Lower lobe of right lung (tissue), 2 donors: ENCODE data around the gene SHISA7. TPM values are rescaled to one million over a fixed set of nuclear protein-coding genes. Genes with fewer than 3 reads are reported as not detected.

Source experiments
- ATAC-seq, 2 donors: fragments of 200-7000 bp; cut with Tn5 transposase; one replicate each; pipeline ENCODE4 v1.9.1; 2020 to 2022; ENCODE audit warnings: mild to moderate bottlenecking in 2 of 2, moderate library complexity in 2 of 2
- DNase-seq: peaks from one replicate; pipeline ENCODE4 v3.0.0-alpha.2; 2020
- H3K27ac ChIP-seq: fragments of 200-600 bp; one replicate; pipeline ENCODE4 v1.8.0; 2022
- H3K27me3 ChIP-seq: fragments of 200-600 bp; one replicate; pipeline ENCODE4 v1.8.0; 2022; ENCODE audit warnings: low read depth
- H3K36me3 ChIP-seq: fragments of 200-600 bp; one replicate; pipeline ENCODE4 v1.8.0; 2022; ENCODE audit warnings: mild to moderate bottlenecking
- H3K4me1 ChIP-seq: fragments of 200-600 bp; one replicate; pipeline ENCODE4 v1.8.0; 2022
- H3K4me3 ChIP-seq: fragments of 200-600 bp; one replicate; pipeline ENCODE4 v1.8.0; 2022; ENCODE audit warnings: mild to moderate bottlenecking
- H3K9me3 ChIP-seq: fragments of 200-600 bp; one replicate; pipeline ENCODE4 v1.8.0; 2022
- CTCF ChIP-seq: fragments of 200-600 bp; IDR thresholded peaks from one replicate; pipeline ENCODE4 v1.8.0; 2022; ENCODE audit warnings: antibody characterized with exemption, mild to moderate bottlenecking
- intact Hi-C: fragments of 100-400 bp; cut with DNase I; formaldehyde crosslinking; loops from one replicate; pipeline ENCODE4 v1.11.0; 2022
- total RNA-seq: library from RNA; stranded (reverse); fragmentation: NEBNext Ultra II Directional; extraction: Animal tissue kit (Norgen Biotek cat#: 25700); gene quantifications from one replicate; pipeline ENCODE4 v1.2.1, GENCODE V29; 2021
- donor health status: DM: no; HTN: yes; CAD: no; lungs with severe emphysema.

SHISA7 gene
- total RNA-seq, 1 donor from 2014 or later: not detected

DNA sequence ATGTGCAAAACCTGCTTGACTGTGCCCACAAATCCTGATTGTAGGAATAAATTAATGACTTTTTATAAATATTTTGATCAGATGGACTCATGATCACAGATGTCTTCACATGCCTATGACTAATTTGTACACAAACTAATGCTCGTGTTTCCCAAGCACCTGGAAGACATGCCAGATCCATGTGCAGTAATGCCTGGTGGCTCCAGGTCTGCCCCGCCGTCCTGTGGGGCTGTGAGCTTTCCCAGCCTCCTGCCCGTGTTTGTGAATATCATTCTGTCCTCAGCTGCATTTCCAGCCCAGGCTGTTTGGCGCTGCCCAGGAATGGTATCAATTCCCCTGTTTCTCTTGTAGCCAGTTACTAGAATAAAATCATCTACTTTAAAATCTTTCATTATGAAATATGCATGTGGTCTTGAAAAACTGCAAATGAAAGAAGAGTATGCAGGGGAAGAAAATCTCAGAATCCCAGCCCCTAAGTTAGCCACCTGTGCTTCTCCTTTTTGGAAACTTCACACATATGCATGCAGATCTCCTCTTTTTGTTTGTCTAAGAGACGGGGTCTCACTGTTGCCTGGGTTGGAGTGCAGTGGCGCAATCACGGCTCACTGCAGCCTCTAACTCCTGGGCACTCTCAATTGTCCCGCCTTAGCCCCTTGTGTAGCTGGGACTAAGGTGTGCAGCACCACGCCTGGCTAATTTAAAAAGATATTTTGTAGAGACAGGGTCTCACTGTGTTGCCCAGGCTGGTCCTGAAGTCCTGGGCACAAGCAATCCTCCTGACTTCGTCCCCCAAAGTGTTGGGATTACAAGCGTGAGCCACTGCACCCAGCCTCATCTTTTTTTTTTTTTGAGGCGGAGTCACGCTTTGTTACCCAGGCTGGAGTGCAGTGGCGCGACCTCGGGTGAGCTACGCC lies 51.1 kb downstream of the SHISA7 start:
- peaks cover 55% of the 10 kb centered on the region for H3K36me3 ChIP-seq
- TF ChIP-seq CTCF: no peak
- H3K27me3 ChIP-seq: no peaks in the 10 kb centered on the region
- no peaks in the 10 kb centered on the region for H3K9me3 ChIP-seq
- peaks cover 28% of the 10 kb centered on the region for H3K4me1 ChIP-seq
- intact Hi-C loops: no loop called here
- ATAC-seq (no peak), DNase-seq (no peak)
- H3K4me3 ChIP-seq: no peak overlapping the region
- no peak overlapping the region for H3K27ac ChIP-seq

GRCh38 chr19:55391191-55391670 lies 51.9 kb downstream of the SHISA7 start:
- ATAC-seq: no peak
- H3K9me3 ChIP-seq: no peaks in the 10 kb centered on the region
- no peak overlapping the region for H3K4me3 ChIP-seq
- DNase-seq: no peak
- H3K36me3 ChIP-seq: peaks cover 58% of the 10 kb centered on the region
- intact Hi-C loops: no loop called here
- no peak for TF ChIP-seq CTCF
- H3K4me1 ChIP-seq: peaks cover 35% of the 10 kb centered on the region
- no peaks in the 10 kb centered on the region for H3K27me3 ChIP-seq
- H3K27ac ChIP-seq: no peak overlapping the region

- no peak overlapping the region for H3K27ac ChIP-seq
- no peaks in the 10 kb centered on the region for H3K9me3 ChIP-seq
- ATAC-seq (no peak), DNase-seq (no peak)
- peaks cover 35% of the 10 kb centered on the region for H3K4me1 ChIP-seq
- H3K27me3 ChIP-seq: no peaks in the 10 kb centered on the region
- intact Hi-C loops: no loop called here
- peaks cover 58% of the 10 kb centered on the region for H3K36me3 ChIP-seq
- no peak for TF ChIP-seq CTCF
- H3K4me3 ChIP-seq: no peak overlapping the region
Observed at GRCh38 chr19:55390461-55390880, 52.6 kb downstream of the SHISA7 start.

DNA sequence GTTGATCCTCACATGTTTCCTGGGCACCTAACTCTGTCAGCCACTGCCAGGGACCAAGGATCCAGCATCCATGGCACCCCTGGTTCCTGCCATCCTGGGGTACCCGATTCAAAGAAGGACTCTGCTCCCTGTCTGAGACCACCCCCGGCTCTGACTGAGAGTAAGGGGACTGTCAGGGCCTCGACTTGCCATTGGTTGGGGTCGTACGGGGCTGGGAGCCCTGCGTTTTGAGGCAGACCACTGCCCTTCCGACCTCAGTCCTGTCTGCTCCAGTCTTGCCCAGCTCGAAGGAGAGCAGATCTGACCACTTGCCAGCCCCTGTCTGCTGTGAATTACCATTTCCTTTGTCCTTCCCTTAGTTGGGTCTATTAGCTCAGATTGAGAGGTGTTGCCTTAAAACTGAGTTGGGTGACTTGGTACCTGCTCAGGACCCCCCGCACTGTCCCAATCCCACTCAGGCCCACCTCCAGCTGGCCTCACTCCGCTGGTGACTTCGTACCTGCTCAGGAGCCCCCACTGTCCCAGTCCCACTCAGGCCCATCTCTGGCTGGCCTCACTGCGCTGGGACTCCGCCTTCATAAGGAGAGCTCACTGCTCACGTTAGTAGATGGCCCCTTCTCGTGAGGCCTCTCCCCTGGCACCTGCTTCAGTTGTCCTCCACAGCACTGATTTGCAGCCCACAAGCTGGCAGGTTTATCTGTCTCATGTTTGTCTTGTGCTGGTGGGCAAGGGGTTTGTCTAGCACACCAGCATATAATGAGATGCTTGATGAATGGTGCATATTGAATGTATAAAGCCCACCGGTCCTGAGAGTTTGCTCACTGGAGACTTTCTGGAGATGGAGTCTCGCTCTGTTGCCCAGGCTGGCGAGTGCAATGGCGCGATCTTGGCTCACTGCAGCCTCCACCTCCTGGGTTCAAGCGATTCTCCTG lies 53.4 kb downstream of the SHISA7 start:
- intact Hi-C loops: no loop called here
- Histone ChIP-seq H3K4me1 (peaks cover 40% of the 10 kb centered on the region), H3K27me3 (no peaks in the 10 kb centered on the region), H3K36me3 (peaks cover 58% of the 10 kb centered on the region), H3K9me3 (no peaks in the 10 kb centered on the region), H3K27ac (no peak overlapping the region), H3K4me3 (no peak overlapping the region)
- DNase-seq: no peak
- TF ChIP-seq CTCF: no peak
- ATAC-seq: no peak

DNA sequence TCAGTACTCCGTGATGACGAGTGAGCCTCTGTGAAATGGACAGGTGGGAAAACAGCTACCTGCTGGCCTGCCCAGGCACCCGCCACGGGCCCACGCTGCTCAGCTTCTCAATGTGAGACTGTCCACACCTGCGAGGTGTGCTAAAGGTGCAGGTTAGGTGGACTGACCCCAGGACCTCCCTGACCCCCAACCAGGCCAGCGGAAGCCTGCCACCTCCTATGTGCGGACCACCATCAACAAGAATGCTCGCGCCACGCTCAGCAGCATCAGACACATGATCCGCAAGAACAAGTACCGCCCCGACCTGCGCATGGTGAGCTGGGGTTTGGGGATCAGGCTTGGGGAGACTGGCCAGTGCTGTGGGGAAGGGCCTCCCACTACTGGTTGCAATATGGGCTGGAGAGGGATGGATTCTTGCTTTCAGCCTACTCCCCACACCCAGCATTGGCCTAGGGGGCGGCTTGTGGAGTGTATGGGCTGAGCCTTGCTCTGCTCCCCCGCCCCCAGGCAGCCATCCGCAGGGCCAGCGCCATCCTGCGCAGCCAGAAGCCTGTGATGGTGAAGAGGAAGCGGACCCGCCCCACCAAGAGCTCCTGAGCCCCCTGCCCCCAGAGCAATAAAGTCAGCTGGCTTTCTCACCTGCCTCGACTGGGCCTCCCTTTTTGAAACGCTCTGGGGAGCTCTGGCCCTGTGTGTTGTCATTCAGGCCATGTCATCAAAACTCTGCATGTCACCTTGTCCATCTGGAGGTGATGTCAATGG lies 55.2 kb downstream of the SHISA7 start:
- intact Hi-C loops: no loop called here
- H3K4me3 ChIP-seq: peak overlapping the region; percentile 97

More for the DNA sequence above, 55.2 kb downstream of the SHISA7 start:
- no peak for TF ChIP-seq CTCF
- Histone ChIP-seq H3K9me3 (no peaks in the 10 kb centered on the region), H3K27me3 (no peaks in the 10 kb centered on the region), H3K27ac (no peak overlapping the region), H3K4me1 (peaks cover 50% of the 10 kb centered on the region), H3K36me3 (peaks cover 58% of the 10 kb centered on the region)
- DNase-seq: no peak
- no peak for ATAC-seq
